KBM-7 (cell line): ENCODE measurements around the gene BLCAP.
A peak's percentile ranks its signal among the peaks of the same experiment; 100 is the strongest.
"Not testable (repeated sequence)": the region's sequence is repeated elsewhere in the genome, so short reads cannot be mapped to it uniquely, and the experiment has no call there.

Experiments used
- DNase-seq: peaks from one replicate; pipeline ENCODE4 v3.0.0-alpha.2; 2015
- in situ Hi-C: fragments of 300-500 bp; cut with MboI; formaldehyde crosslinking; loops from 2 replicates; pipeline ENCODE4 v1.14.3; 2020; ENCODE audit warnings: low sequenced_read_pairs, low pct_unique_long_range_greater_than_20kb, mixed read lengths

BLCAP gene

DNA sequence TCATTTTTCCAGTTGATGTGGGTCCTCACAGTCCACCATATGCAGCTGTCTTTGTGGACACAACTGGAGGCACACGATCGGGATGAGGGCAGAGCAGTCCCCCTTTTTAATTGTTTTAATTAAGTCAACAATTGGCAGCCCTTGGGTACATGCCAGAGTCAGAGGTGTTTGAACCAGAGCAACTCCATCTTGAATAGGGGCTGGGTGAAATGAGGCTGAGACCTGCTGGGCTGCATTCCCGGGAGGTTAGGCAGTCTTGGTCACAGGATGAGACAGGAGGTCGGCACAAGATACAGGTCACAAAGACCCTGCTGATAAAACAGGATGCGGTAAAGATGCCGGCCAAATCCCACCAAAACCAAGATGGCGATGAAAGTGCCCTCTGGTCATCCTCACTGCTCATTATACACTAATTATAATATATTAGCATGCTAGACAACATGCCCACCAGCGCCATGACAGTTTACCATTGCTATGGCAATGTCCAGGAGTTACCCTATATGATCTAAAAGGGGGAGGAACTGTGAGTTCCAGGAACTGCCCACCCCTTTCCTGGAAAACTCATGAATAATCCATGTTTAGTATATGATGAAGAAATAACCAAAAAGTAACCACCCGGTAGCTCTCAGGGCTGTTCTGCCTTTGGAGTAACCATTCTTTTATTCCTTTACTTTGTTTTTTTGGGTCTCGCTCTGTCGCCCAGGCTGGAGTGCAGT, 31.8 kb upstream of the BLCAP start:
- no peak for DNase-seq
- in situ Hi-C loops = no loop called here

DNA sequence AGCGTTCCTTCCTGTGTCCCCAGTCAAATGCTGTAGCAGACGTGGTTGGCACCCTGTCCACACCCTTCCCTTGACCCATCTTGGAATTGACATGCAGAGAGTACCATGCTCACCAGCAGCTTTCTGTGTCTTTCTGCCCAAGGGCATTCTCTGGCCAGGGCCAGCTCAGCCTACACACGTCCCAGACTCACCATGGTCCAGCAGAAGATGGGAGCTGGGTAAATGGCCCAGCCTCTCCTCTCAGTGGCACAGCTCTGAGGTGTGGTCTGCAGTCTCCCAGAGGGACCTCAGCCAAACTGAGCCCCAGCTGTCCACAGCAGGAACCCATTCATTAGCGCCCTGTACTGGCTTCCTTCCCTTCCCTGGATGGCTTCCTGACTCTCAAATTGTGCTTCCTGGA, 31.1 kb upstream of the BLCAP start:
- in situ Hi-C loops = no loop called here
- DNase-seq = no peak

DNA sequence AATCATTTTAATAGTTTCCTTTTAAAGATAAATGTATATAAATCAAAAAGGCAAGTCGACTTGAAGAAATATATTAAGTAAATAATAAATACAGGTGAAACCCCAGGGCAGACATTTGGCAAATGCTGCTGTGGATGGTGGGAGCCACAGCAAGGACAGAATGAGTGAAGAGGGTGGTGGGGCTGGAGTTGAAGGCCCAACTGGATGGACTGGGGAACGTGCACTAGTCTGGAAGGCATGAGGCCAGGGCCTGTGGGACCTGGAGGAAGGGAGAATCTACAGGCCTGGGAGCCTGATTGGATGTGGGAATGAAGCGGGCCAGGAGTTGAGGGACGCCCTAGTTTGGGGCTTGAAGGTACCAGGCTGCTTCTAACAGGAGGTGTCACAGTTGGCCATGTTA, 30.6 kb upstream of the BLCAP start:
- no peak for DNase-seq
- in situ Hi-C loops = no loop called here

DNA sequence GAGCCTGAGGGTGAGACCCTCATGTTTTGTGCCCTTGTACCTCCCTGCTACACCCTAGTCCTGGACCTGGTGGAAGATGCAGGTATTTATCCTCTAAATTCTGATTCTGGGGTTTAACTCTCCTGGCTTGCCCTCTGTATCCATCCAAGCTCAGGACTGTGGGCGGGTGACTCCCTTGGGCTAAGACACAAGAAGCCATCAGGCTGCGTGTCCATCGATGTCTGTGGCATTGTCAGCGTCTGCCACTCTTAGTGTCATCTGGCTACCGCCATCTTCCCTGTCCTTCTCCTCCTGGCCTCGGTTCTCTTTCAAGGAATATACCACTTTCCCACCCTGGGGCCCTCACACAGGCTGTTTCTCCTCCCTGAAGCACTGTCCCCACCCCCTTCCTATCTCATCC, 28.9 kb upstream of the BLCAP start:
- DNase-seq = no peak
- in situ Hi-C loops = no loop called here

DNA sequence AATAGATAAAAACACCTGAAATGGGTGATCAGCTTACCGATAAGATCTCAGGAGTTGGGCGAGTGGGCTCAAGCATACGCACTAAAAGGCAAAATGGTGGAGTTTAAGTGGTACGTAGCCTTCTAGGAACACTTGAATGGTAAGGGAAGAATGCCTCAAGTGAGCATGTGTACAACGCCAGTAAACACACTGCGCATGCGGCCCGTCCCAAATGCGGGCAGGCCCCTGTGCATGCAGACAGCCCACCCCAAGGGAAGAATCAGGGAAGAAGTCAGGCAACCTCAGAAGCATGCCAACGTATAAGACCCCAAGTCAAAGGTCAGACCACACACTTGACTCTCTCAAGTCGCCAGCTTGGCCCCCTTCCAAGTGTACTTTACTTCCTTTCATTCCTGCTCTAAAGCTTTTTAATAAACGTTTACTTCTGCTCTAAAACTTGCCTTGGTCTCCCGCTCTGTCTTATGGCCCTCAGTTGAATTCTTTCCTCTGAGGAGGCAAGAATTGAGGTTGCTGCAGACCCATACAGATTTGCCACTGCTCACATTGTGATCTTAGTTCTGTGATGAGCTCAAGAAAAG, 27.1 kb upstream of the BLCAP start:
- in situ Hi-C loops, DNase-seq: not testable (repeated sequence)

DNA sequence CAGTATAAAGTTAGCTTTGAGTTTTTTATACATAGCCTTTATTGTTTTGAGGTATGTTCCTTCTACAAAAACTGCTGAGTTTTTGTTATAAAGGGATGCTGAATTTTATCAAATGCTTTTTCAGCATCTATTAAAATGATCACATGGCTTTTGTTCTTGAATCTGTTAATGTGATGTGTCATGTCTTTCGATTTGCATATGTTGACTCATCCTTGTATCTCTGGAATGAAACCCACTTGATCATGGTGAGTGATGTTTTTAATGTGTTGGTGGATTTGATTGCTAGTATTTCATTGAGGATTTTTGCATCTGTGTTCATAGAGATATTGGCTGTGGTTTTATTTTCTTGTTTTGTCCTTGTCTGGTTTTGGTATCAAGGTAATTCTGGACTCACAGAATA, 24.7 kb upstream of the BLCAP start:
- DNase-seq = no peak
- in situ Hi-C loops = no loop called here

DNA sequence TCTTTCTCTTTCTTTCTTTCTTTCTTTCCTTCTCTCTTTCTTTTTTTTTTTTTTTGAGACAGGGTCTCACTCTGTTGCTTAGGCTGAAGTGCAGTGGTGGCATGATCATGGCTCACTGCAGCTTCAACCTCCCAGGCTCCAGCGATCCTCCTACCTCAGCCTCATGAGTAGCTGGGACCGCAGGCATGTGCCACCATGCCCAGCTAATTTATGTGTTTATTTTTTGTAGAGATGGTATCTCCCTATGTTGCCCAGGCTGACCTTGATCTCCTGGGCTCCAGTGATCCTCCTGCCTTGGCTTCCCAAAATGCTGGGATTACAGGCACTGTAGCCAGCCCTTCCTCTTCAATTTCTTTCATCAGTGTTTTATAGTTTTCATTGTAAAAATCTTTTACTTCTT, 24.0 kb upstream of the BLCAP start:
- in situ Hi-C loops, DNase-seq: not testable (repeated sequence)

DNA sequence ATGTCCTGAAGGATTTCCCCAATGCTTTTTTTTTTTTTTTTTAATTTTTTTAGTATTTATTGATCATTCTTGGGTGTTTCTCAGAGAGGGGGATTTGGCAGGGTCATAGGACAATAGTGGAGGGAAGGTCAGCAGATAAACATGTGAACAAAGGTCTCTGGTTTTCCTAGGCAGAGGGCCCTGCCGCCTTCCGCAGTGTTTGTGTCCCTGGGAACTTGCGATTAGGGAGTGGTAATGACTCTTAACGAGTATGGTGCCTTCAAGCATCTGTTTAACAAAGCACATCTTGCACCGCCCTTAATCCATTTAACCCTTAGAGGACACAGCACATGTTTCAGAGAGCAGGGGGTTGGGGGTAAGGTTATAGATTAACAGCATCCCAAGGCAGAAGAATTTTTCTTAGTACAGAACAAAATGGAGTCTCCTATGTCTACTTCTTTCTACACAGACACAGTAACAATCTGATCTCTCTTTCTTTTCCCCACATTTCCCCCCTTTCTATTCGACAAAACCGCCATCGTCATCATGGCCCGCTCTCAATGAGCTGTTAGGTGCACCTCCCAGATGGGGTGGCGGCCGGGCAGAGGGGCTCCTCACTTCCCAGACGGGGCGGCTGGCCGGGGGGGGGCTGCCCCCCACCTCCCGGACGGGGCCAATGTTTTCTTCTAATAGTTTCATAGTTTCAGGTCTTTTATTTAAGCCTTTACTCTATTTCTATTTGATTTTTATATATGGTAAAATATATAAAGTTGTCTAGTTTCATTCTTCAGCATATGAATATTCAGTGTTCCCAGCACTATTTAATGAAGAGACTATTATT, 22.6 kb upstream of the BLCAP start:
- in situ Hi-C loops, DNase-seq: not testable (repeated sequence)

DNA sequence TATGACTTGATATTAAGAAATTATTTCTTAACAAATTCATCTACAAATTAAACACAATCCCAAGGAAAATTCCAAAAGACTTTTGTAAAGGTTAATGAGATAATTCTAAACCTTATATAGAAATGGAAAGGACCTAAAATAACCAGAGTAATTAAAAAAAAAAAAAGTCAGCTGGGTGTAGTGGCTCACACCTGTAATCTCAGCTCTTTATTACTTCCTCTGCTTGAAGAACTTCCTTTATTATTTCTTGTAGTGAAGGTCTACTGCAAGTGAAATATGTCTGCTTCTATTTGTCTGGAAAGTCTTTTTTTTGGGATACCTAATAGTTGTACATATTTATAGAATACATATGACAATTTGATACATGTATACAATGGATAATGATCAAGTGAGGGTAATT, 20.2 kb upstream of the BLCAP start:
- no peak for DNase-seq
- in situ Hi-C loops = no loop called here

DNA sequence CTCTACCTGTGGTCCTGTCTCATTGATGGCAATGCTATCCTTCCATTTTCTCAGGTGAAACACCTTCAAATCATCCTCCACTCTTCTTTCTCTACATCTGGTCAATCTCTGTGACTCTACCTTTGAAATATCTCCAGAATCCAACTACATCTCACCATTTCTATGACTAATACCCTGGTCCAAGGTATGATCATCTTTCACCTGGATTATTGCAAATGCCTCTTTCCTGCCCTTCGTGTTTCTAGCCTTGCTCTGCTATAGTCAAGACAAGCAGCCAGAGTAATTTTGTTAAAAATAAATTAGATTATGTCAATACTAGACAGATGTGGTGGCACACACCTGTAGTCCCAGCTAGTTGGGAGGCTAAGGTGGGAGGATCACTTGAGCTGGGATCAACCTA, 17.8 kb upstream of the BLCAP start:
- no peak for DNase-seq
- in situ Hi-C loops = no loop called here

DNA sequence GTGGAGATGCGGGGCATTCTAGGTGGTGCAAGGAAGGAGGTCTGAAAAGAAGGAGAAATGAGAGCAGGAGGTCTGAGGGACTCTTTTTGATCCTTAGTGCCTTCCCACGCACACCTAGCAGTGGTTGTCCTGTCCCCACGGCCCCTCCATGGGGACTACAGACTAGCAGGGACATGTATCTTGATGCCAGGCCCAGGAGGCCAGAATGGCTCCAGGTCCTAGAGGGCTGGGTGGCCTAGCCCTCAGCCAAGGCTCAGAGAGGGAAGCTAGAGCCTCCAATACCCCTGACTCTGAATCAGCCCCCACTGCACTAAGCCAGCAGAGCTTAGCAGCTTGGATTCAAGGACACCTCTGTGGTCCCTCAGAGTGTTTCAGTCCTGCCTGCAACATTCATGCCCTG, 16.7 kb upstream of the BLCAP start:
- no peak for DNase-seq
- in situ Hi-C loops = no loop called here

DNA sequence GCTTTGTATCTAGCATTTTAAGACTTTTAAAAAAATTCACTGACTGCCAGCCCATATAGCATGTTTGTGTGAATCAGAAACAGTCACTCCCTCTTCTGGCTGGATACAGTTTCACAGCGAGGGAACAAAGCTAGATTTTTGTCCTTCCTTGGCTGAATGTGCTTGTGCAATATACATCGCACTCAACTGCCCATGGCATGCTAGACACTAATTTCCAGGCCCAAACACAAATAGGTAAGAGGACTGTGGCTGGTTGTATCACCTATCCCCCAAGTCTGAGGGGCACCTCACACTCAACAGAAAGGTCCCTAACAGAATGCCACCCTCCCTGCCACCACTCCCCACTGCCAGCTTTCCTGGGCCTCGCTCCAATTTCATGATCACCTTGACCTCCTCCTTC, 16.2 kb upstream of the BLCAP start:
- in situ Hi-C loops = no loop called here
- peak; percentile 60 for DNase-seq

DNA sequence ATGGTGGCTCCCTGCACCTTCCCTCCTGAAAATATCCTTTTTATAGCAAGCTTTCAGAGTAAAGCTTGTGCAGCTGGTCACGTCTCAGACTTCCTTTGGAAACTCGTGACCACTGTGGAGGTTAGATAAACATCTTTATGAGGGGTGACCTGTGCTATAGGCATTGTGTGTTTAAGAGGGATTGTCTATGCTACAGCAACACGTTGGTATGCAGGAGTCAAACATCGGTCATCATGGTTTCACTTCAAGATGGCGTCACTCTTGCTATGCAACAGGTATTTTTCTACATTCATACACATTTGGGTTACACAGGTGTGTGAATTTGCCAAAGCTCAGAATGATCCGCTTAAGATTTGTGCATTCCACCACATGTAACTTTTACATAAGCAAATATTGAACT, 14.6 kb upstream of the BLCAP start:
- DNase-seq = peak; percentile 59
- in situ Hi-C loops = no loop called here

DNA sequence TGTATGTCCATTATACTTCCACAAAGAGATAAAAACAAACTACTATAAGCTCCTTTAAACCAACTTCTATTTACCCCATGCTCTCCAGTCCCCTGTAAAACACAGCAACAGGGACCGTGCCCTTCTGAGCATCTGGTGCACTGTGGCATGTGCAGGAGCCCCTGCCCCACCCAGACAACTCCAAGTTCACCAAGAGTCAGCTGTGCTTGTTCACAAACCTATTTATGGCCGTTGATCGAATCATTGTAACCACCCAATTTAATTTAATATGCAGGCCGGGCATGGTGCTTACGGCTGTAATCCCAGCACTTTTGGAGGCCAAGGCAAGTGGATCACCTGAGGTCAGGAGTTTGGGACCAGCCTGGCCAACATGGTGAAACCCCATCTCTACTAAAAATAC, 13.7 kb upstream of the BLCAP start:
- in situ Hi-C loops = no loop called here

DNA sequence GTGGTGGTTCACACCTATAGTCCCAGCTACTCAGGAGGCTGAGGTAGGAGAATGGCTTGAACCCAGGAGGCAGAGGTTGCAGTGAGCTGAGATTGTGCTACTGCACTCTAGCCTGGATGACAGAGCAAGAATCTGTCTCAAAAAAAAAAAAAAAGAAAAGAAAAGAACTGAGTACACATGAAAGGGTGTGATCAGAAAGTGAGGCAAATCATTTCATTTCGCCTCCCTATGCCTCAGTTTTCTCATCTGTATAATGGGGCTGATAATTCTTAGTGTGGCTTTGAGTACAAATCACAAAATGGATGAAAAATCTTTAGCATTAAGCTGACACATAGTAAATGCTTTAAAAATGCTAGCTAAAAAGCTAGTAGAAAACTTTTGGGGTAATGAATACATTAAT, 13.2 kb upstream of the BLCAP start:
- in situ Hi-C loops, DNase-seq: not testable (repeated sequence)

More for the DNA sequence above, 13.7 kb upstream of the BLCAP start:
- no peak for DNase-seq

DNA sequence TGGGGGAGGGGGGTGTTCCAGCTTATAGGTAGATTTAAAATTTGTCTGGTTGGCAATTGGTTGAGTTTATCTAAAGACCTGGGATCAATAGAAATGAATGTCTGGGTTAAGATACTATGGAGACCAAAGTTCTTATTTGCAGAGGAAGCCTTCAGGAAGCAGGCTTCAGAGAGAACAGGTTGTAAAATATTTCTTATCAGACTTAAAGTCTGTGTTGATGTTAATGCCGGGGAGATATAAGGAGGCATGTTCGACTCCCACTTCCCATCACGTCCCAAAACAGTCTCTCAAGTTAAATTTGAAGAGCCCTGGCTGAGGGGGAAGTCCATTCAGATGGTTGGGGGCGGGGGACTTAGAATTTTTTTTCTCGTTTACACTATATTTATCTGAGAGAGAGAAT, 12.3 kb upstream of the BLCAP start:
- in situ Hi-C loops = no loop called here
- peak; percentile 92 for DNase-seq

DNA sequence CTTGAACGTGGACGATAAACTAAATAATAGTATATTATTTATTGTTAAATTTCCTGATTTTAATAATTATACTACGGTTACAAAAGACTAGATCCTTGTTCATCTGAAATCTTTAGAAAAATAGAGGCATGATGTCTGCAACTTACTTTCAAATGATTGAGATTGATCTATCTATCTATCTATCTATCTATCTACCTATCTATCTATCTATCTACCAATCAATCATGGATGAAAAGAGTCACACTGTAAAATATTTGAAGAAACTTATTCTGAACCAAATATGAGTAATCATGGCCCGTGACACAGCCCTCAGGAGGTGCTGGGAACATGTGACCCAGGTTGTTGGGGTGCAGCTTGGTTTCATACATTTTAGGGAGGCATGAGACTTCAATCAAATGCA, 11.7 kb upstream of the BLCAP start:
- DNase-seq = no peak
- in situ Hi-C loops = loop anchor here (10.0 kb wide), 1 partner anchor 265 kb away; no protein-coding TSS in a partner anchor

DNA sequence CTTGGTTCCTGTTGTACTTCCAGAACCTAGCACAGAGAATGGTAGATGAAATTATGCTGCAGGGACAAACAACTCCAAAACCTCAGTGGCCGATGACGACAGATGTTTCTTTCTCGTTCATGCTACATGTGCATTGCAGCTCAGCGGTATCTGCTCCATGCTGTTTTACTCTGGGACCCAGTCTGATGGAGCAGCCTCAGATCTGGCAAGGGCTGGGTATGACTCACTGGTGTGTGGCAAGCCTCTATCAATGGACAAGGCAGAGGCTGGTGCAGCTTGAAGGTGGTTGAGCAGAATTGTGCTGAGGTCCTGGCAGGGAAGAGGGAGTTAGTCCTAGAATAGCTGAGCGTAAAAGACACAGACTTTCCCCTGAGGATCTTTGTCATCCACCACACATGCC, 10.3 kb upstream of the BLCAP start:
- in situ Hi-C loops = loop anchor here (10.0 kb wide), 1 partner anchor 263 kb away; no protein-coding TSS in a partner anchor
- peak; percentile 31 for DNase-seq

DNA sequence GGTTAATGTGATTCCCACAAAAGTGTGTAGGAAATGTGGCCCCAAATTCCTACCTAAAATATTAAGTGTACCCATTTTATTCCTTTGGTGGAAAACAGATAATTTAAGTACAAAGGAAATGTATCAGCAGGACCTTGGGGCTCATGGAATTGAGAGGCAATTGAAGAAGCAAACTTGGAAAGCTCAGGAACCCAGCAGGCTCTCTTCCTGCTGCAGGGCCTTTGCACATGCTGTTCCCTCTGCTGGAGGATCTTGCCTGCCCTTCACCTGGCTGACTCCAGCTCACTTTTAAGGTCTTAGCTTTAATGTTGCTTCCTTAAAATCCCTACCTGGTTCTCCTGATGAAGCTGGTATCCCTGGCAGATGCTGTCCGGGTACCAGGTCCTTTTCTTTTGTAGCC, 9.8 kb upstream of the BLCAP start:
- no peak for DNase-seq
- in situ Hi-C loops = loop anchor here (10.0 kb wide), 1 partner anchor 263 kb away; no protein-coding TSS in a partner anchor
